Measurements from ENCODE around the gene KISS1R. TPM values are rescaled to one million over a fixed set of nuclear protein-coding genes. Genes with fewer than 3 reads are reported as not detected.

KISS1R gene
- total and polyA plus RNA-seq, 9 donors, result 0.28 to 0.90 TPM; not detected in 7

GRCh38 chr19:925526-926322 lies 8.6 kb downstream of the KISS1R start, which contains the start of gene ARID3A:
ARID3A (plus strand) TSS chr19:926035; CDS start chr19:929529, 3,494 bp downstream.
- no peaks in the 10 kb centered on the region for H3K9me3 ChIP-seq
- H3K4me1 ChIP-seq (ENCODE audit: insufficient read depth), result peaks cover 5% of the 10 kb centered on the region
- no peaks in the 10 kb centered on the region for H3K36me3 ChIP-seq
- 0 to 1% (median 1%) methylated on average over 37 to 97 of the region's 97 CpGs for WGBS, 3 donors
- intact Hi-C loops (cut with DNase I), result loop anchor here in 3 of 4 donors (2.0 to 10.0 kb wide), 3 partner anchors 59 to 309 kb away; partner anchors contain the start of genes CBARP (in 1 of the 3), GPX4 (in 1 of the 3) and WDR18 (in 1 of the 3)
- peak within 1 kb of the TSS in 1 of 2 donors; percentile 26 for H3K27ac ChIP-seq
- peak within 1 kb of the TSS; percentile 93 for H3K4me3 ChIP-seq
- no peak for TF ChIP-seq CTCF (IDR thresholded peaks at IDR 0.05)
- TF ChIP-seq POLR2A (IDR thresholded peaks at IDR 0.05), result no peak
- no peak for TF ChIP-seq EP300 (IDR thresholded peaks at IDR 0.05)
- no peaks in the 10 kb centered on the region for H3K27me3 ChIP-seq
- peak; percentile 73 to 86 (median 83) for DNase-seq

GRCh38 chr19:926323-926588 lies 9.1 kb downstream of the KISS1R start:
- peak overlapping the region; percentile 93 for H3K4me3 ChIP-seq
- 1 to 3% (median 1%) methylated on average over 12 to 21 of the region's 21 CpGs for WGBS, 3 donors
- no peaks in the 10 kb centered on the region for H3K36me3 ChIP-seq
- H3K4me1 ChIP-seq (ENCODE audit: insufficient read depth), result peaks cover 5% of the 10 kb centered on the region
- H3K27me3 ChIP-seq, result no peaks in the 10 kb centered on the region
- TF ChIP-seq EP300 (IDR thresholded peaks at IDR 0.05) (no peak), POLR2A (IDR thresholded peaks at IDR 0.05) (no peak), CTCF (IDR thresholded peaks at IDR 0.05) (no peak)
- peak overlapping the region in 1 of 2 donors; percentile 2 for H3K27ac ChIP-seq
- no peak for DNase-seq
- intact Hi-C loops (cut with DNase I), result loop anchor here in 2 of 4 donors (10.0 kb wide), 2 partner anchors 179 to 309 kb away; partner anchors contain the start of genes CBARP (in 1 of the 2) and GPX4 (in 1 of the 2)
- H3K9me3 ChIP-seq, result no peaks in the 10 kb centered on the region

GRCh38 chr19:926589-927350 lies 9.6 kb downstream of the KISS1R start:
- intact Hi-C loops (cut with DNase I), result loop anchor here in 2 of 4 donors (10.0 kb wide), 2 partner anchors 178 to 308 kb away; partner anchors contain the start of genes CBARP (in 1 of the 2) and GPX4 (in 1 of the 2)
- H3K9me3 ChIP-seq, result no peaks in the 10 kb centered on the region
- H3K4me3 ChIP-seq, result peak overlapping the region; percentile 93
- no peak for TF ChIP-seq EP300 (IDR thresholded peaks at IDR 0.05)
- peak; percentile 64 to 79 (median 69) for DNase-seq
- peaks cover 5% of the 10 kb centered on the region for H3K4me1 ChIP-seq (ENCODE audit: insufficient read depth)
- H3K27ac ChIP-seq, result peak overlapping the region in 1 of 2 donors; percentile 2
- H3K27me3 ChIP-seq, result no peaks in the 10 kb centered on the region
- WGBS, 3 donors, result 0 to 1% (median 1%) methylated on average over 46 to 52 of the region's 52 CpGs
- no peaks in the 10 kb centered on the region for H3K36me3 ChIP-seq

- Histone ChIP-seq H3K4me3 (peak overlapping the region; percentile 93), H3K27me3 (no peaks in the 10 kb centered on the region), H3K4me1 (ENCODE audit: insufficient read depth) (peaks cover 4% of the 10 kb centered on the region), H3K27ac (peak overlapping the region in 1 of 2 donors; percentile 2), H3K36me3 (no peaks in the 10 kb centered on the region), H3K9me3 (no peaks in the 10 kb centered on the region)
- 15 to 60% (median 26%) methylated on average over 3 to 15 of the region's 15 CpGs for WGBS, 3 donors
- intact Hi-C loops (cut with DNase I), result loop anchor here in 2 of 4 donors (10.0 kb wide), 2 partner anchors 177 to 307 kb away; partner anchors contain the start of genes CBARP (in 1 of the 2) and GPX4 (in 1 of the 2)
- DNase-seq, result peak in 4 of 5 donors; percentile 53 to 68 (median 62)
- no peak for TF ChIP-seq POLR2A (IDR thresholded peaks at IDR 0.05)
- no peak for TF ChIP-seq CTCF (IDR thresholded peaks at IDR 0.05)
- no peak for TF ChIP-seq EP300 (IDR thresholded peaks at IDR 0.05)
Observed at GRCh38 chr19:927351-927779, 10.2 kb downstream of the KISS1R start.
